B cell (primary cell): ENCODE measurements around the gene SGSM1. TPM values are rescaled to one million over a fixed set of nuclear protein-coding genes. Genes with fewer than 3 reads are reported as not detected.

Experiments used
- ATAC-seq: fragments of 200-7000 bp; cut with Tn5 transposase; one replicate; pipeline ENCODE4 v1.10.0; 2021; ENCODE audit warnings: low read depth, mild to moderate bottlenecking, moderate number of reproducible peaks, moderate library complexity
- CTCF ChIA-PET: fragments of 350-600 bp; sonication (Branson Sonifier 250); formaldehyde crosslinking; loops from one replicate; lab custom pipeline; 2021; ENCODE audit warnings: antibody characterized with exemption, inconsistent platforms; lab: Charles Lee
- POLR2A ChIA-PET: fragments of 350-600 bp; sonication (Branson Sonifier 250); formaldehyde crosslinking; loops from one replicate; lab custom pipeline; 2021; ENCODE audit warnings: antibody characterized with exemption; lab: Charles Lee
- DNase-seq: peaks from one replicate; pipeline ENCODE4 v3.0.0; 2013
- H2AFZ ChIP-seq: 2 replicates; pipeline ENCODE4 v1.6.1; 2012; ENCODE audit warnings: mild to moderate bottlenecking, low read depth, low read length; ENCODE audit not compliant: insufficient read depth, poor library complexity, severe bottlenecking
- H3K27ac ChIP-seq, 2 donors: 1 replicate in 1 of 2; 2 replicates in 1 of 2; pipeline ENCODE4 v1.5.1; 2012 to 2013; ENCODE audit warnings: low read length in 2 of 2, mild to moderate bottlenecking in 2 of 2, moderate library complexity in 1 of 2
- H3K27me3 ChIP-seq, 4 experiments: fragments of 200-600 bp in 1 of 4; sonication (generic) in 1 of 4; replicated peaks in 1 of 4; 1 replicate in 2 of 4; 2 replicates in 2 of 4; pipeline versions ENCODE4 v1.6.1 to v1.7.0; 2013 to 2016; ENCODE audit warnings: low read length in 3 of 4, mild to moderate bottlenecking in 2 of 4, mixed read lengths in 1 of 4, moderate library complexity in 1 of 4; ENCODE audit not compliant: insufficient read depth in 4 of 4, control insufficient read depth in 3 of 4; ENCODE audit errors: control extremely low read depth in 1 of 4
- H3K36me3 ChIP-seq, 2 experiments: replicated peaks in 1 of 2; 1 replicate in 1 of 2; 2 replicates in 1 of 2; pipeline versions ENCODE4 v1.6.1 to v1.7.1; 2013; ENCODE audit warnings: low read length in 1 of 2; ENCODE audit not compliant: insufficient read depth in 2 of 2, control insufficient read depth in 1 of 2; ENCODE audit errors: control extremely low read depth in 1 of 2, extremely low read depth in 1 of 2
- H3K4me1 ChIP-seq, 2 donors: fragments of 200-600 bp in 1 of 2; sonication (generic) in 1 of 2; 1 replicate in 1 of 2; 2 replicates in 1 of 2; pipeline versions ENCODE4 v1.5.1 to v1.6.1; 2013 to 2017; ENCODE audit warnings: low read length in 2 of 2; ENCODE audit not compliant: control insufficient read depth in 2 of 2, insufficient read depth in 2 of 2
- H3K4me2 ChIP-seq: replicated peaks from 2 replicates; pipeline ENCODE3; 2012; ENCODE audit warnings: mild to moderate bottlenecking, low read depth, low read length; ENCODE audit not compliant: poor library complexity, severe bottlenecking
- H3K4me3 ChIP-seq, 5 experiments: fragments of 200-600 bp in 1 of 5; sonication (generic) in 1 of 5; 1 replicate in 3 of 5; 2 replicates in 2 of 5; pipeline versions ENCODE4 v1.5.1 to v1.7.0; 2011 to 2016; ENCODE audit warnings: low read length in 4 of 5, mild to moderate bottlenecking in 4 of 5, low read depth in 2 of 5, control low read depth in 1 of 5, moderate library complexity in 1 of 5; ENCODE audit not compliant: insufficient read depth in 1 of 5; ENCODE audit errors: control extremely low read depth in 1 of 5, extremely low read depth in 1 of 5
- H3K79me2 ChIP-seq: fragments of 200-600 bp; sonication (generic); one replicate; pipeline ENCODE4 v1.6.0; 2016; ENCODE audit warnings: low read length; ENCODE audit not compliant: control insufficient read depth, insufficient read depth
- H3K9ac ChIP-seq: fragments of 200-600 bp; sonication (generic); 2 replicates; pipeline ENCODE4 v1.6.1; 2017; ENCODE audit warnings: mild to moderate bottlenecking, low read length, moderate library complexity
- H3K9me3 ChIP-seq, 3 donors: one replicate each; pipeline versions ENCODE4 v1.6.1 to v1.7.1; 2013; ENCODE audit warnings: low read length in 2 of 3; ENCODE audit not compliant: control insufficient read depth in 2 of 3, insufficient read depth in 1 of 3; ENCODE audit errors: control extremely low read depth in 1 of 3
- H4K20me1 ChIP-seq: 2 replicates; pipeline ENCODE4 v1.6.0; 2012; ENCODE audit warnings: mild to moderate bottlenecking, low read length; ENCODE audit not compliant: insufficient read depth, control insufficient read depth, poor library complexity, severe bottlenecking
- H3K27ac Mint-ChIP-seq: one replicate; pipeline ENCODE4 v1.8.0; 2021; ENCODE audit warnings: mixed read lengths
- H3K27me3 Mint-ChIP-seq: one replicate; pipeline ENCODE4 v1.8.0; 2021; ENCODE audit warnings: mixed read lengths
- H3K4me1 Mint-ChIP-seq: one replicate; pipeline ENCODE4 v1.8.0; 2021; ENCODE audit warnings: mixed read lengths
- H3K4me3 Mint-ChIP-seq: one replicate; pipeline ENCODE4 v1.8.0; 2021; ENCODE audit warnings: mixed read lengths
- H3K9me3 Mint-ChIP-seq: one replicate; pipeline ENCODE4 v1.8.0; 2022; ENCODE audit warnings: mixed read lengths; ENCODE audit not compliant: insufficient read depth
- EZH2 ChIP-seq: IDR thresholded peaks from 2 replicates; pipeline ENCODE4 v1.6.1; 2012; ENCODE audit warnings: borderline replicate concordance, low read depth, mild to moderate bottlenecking, moderate library complexity, low read length; ENCODE audit not compliant: insufficient read depth, poor library complexity, severe bottlenecking
- WGBS: methylation state at CpG from one replicate; pipeline ENCODE4 v1.1.5; 2013; ENCODE audit warnings: missing lambda C conversion rate; ENCODE audit not compliant: insufficient coverage; 5-methylcytosine and 5-hydroxymethylcytosine counted together
- intact Hi-C: fragments of 100-400 bp; cut with micrococcal nuclease; formaldehyde crosslinking; loops from one replicate; pipeline ENCODE4 v1.10.0; 2022
- polyA plus RNA-seq: library from polyadenylated mRNA; depleted of rRNA; stranded (reverse); fragments of >200 nt; gene quantifications from 2 replicates; pipeline ENCODE4 v1.2.3, GENCODE V29; 2012
- total RNA-seq, 2 donors: library from RNA; stranded (reverse); fragments of 120-200 nt in 1 of 2; gene quantifications; 1 replicate in 1 of 2; 2 replicates in 1 of 2; pipeline versions ENCODE4 v1.2.3 to v1.2.4, GENCODE V29; 2013 to 2022
- TF ChIP-seq, protein P1 (sequence below): fragments of 200-600 bp; IDR thresholded peaks from one replicate; pipeline ENCODE4 v1.8.0; 2022; ENCODE audit warnings: antibody characterized with exemption, mild to moderate bottlenecking

The SGSM1 gene
- total and polyA plus RNA-seq, 2 donors (not counting 1 experiment from before 2014, with no cell fraction given): 0.91 to 1.3 TPM

DNA sequence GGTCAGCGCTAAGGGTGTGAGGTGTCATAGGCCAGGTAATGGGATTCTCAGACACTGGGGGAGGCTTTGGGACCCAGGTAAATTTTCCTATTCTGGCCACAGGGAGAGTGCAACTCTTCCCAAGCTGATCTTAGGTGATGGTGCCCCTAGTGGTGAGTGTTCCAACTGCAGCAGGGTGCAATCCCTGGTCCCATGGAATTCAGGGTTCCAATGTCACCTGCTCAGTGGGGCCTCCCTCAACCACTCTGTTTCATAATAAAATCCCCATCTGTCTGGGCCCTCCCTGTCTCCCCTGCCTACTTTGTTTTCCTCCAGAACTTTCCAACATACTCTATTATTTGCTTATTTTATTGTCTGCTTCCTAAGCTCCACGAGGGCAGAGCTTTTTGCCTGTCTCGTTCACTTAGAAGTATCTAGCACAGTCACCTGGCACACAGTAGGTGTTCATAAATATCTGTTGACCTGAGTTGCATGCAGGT lies 2.9 kb upstream of the SGSM1 start:
- Histone ChIP-seq H3K4me1 (peaks cover 5 to 11% of the 10 kb centered on the region in 2 donors), H3K27me3 (peaks cover 0 to 30% (median 6%) of the 10 kb centered on the region in 4 experiments), H4K20me1 (no peaks in the 10 kb centered on the region), H3K4me2 (no peak overlapping the region), H2AFZ (no peak overlapping the region), H3K9me3 (peaks cover 0 to 24% (median 0%) of the 10 kb centered on the region in 3 donors), H3K79me2 (no peaks in the 10 kb centered on the region), H3K9ac (no peak overlapping the region), H3K27ac (no peak overlapping the region), H3K4me3 (no peak overlapping the region), H3K36me3 (no peaks in the 10 kb centered on the region)
- ChIA-PET POLR2A (no interaction called here), CTCF (interaction anchor here (0.7 to 2.7 kb wide), 14 partner anchors 10 to 85 kb away, joined by 3 to 26 read pairs (median 4); partner anchors contain the start of gene PIWIL3)
- Mint-ChIP-seq H3K4me3 (no peak overlapping the region), H3K4me1 (peaks cover 6% of the 10 kb centered on the region), H3K27me3 (peaks cover 17% of the 10 kb centered on the region), H3K9me3 (no peaks in the 10 kb centered on the region), H3K27ac (no peak overlapping the region)
- DNase-seq (peak; percentile 63), ATAC-seq (no peak)
- whole genome bisulfite sequencing: 71% methylated on average over 1 of the region's 3 CpGs
- intact Hi-C loops: no loop called here
- TF ChIP-seq, protein P1, sequence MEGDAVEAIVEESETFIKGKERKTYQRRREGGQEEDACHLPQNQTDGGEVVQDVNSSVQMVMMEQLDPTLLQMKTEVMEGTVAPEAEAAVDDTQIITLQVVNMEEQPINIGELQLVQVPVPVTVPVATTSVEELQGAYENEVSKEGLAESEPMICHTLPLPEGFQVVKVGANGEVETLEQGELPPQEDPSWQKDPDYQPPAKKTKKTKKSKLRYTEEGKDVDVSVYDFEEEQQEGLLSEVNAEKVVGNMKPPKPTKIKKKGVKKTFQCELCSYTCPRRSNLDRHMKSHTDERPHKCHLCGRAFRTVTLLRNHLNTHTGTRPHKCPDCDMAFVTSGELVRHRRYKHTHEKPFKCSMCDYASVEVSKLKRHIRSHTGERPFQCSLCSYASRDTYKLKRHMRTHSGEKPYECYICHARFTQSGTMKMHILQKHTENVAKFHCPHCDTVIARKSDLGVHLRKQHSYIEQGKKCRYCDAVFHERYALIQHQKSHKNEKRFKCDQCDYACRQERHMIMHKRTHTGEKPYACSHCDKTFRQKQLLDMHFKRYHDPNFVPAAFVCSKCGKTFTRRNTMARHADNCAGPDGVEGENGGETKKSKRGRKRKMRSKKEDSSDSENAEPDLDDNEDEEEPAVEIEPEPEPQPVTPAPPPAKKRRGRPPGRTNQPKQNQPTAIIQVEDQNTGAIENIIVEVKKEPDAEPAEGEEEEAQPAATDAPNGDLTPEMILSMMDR: peak; percentile 96
- TF ChIP-seq EZH2: no peak

DNA sequence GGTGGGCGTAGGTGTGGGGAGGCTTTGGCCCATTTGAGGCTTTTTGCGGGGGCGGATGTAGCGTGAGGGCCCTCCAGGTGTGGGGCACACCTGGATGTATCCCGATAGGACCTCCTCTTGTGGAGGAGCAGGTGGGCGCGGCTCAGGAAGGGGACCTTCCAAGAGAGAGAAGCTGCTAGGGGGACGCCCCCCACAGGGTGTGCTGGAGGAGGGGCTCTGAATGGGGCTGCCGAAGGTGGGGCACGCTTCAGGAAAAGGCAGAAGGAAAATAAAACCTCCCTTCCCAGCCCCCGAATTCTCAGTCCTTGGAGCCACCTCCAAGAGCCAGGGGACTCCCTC lies 621 bp downstream of the SGSM1 start:
- TF ChIP-seq EZH2: no peak
- TF ChIP-seq, protein P1: no peak
- DNase-seq (no peak), ATAC-seq (no peak)
- Histone ChIP-seq H3K4me2 (peak overlapping the region; percentile 98), H3K4me1 (peaks cover 5 to 11% of the 10 kb centered on the region in 2 donors), H3K27me3 (peaks cover 0 to 30% (median 6%) of the 10 kb centered on the region in 4 experiments), H3K36me3 (no peaks in the 10 kb centered on the region), H3K9ac (peak overlapping the region; percentile 79), H4K20me1 (no peaks in the 10 kb centered on the region), H3K9me3 (peaks cover 0 to 24% (median 0%) of the 10 kb centered on the region in 3 donors), H3K79me2 (no peaks in the 10 kb centered on the region), H3K4me3 (peak overlapping the region in 4 of 5 experiments; percentile 33 to 73 (median 60)), H3K27ac (no peak overlapping the region), H2AFZ (peak overlapping the region; percentile 98)
- Mint-ChIP-seq H3K27ac (no peak overlapping the region), H3K4me1 (peaks cover 6% of the 10 kb centered on the region), H3K27me3 (peaks cover 27% of the 10 kb centered on the region), H3K4me3 (peak overlapping the region; percentile 76), H3K9me3 (no peaks in the 10 kb centered on the region)
- ChIA-PET CTCF (no interaction called here), POLR2A (no interaction called here)
- 34% methylated on average over 7 of the region's 11 CpGs for WGBS
- intact Hi-C loops: loop anchor here (1.0 kb wide), 1 partner anchor 44 kb away; no protein-coding TSS in a partner anchor
